ENCODE measurements around the gene NIFK.

DNA sequence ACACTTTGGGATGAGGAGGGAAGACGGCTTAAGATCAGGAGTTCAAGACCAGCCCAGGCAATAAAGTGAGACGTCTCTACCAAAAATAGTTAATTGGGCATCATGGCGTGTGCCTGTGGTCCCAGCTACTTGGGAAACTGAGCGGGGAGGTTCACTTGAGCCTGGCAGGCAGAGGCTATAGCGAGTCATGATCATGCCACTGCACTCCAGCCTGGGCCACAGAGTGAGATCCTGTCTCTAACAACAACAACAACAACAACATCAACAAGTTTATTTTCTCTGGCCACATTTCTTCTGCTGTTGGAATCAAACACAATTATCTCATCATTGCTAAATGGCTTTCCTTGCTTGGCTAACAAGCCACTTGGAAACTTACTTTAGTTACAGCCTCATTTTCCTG, 13.4 kb downstream of the NIFK start:
- TF ChIP-seq, protein P1, sequence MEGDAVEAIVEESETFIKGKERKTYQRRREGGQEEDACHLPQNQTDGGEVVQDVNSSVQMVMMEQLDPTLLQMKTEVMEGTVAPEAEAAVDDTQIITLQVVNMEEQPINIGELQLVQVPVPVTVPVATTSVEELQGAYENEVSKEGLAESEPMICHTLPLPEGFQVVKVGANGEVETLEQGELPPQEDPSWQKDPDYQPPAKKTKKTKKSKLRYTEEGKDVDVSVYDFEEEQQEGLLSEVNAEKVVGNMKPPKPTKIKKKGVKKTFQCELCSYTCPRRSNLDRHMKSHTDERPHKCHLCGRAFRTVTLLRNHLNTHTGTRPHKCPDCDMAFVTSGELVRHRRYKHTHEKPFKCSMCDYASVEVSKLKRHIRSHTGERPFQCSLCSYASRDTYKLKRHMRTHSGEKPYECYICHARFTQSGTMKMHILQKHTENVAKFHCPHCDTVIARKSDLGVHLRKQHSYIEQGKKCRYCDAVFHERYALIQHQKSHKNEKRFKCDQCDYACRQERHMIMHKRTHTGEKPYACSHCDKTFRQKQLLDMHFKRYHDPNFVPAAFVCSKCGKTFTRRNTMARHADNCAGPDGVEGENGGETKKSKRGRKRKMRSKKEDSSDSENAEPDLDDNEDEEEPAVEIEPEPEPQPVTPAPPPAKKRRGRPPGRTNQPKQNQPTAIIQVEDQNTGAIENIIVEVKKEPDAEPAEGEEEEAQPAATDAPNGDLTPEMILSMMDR (IDR thresholded peaks at IDR 0.05): no peak
- no peak for TF ChIP-seq POLR2AphosphoS5 (IDR thresholded peaks at IDR 0.05)

All from sigmoid colon (tissue), 4 donors.